Prostate gland (tissue), 2 donors: ENCODE data around the gene TICAM1. TPM values are rescaled to one million over a fixed set of nuclear protein-coding genes. Genes with fewer than 3 reads are reported as not detected.

Experiments used
- DNase-seq: peaks from one replicate; pipeline ENCODE4 v3.0.0-alpha.2; 2019; ENCODE audit warnings: low spot score
- H3K27ac ChIP-seq, 2 donors: fragments of 200-600 bp; sonication (generic); 2 replicates each; pipeline ENCODE4 v1.5.1; 2017 to 2019
- H3K27me3 ChIP-seq: fragments of 200-600 bp; sonication (generic); replicated peaks from 2 replicates; pipeline ENCODE4 v1.5.1; 2019; ENCODE audit not compliant: insufficient read depth
- H3K36me3 ChIP-seq, 2 donors: fragments of 200-600 bp; sonication (generic); 1 replicate in 1 of 2; 2 replicates in 1 of 2; pipeline versions ENCODE4 v1.5.1 to v1.8.1; 2017 to 2019
- H3K4me1 ChIP-seq: fragments of 200-600 bp; sonication (generic); replicated peaks from 2 replicates; pipeline ENCODE4 v1.5.1; 2019
- H3K4me3 ChIP-seq, 2 donors: fragments of 200-600 bp; sonication (generic); 2 replicates each; pipeline ENCODE4 v1.5.1; 2017 to 2019
- H3K9me3 ChIP-seq: fragments of 200-600 bp; sonication (generic); 2 replicates; pipeline ENCODE4 v1.5.1; 2017
- POLR2A ChIP-seq: fragments of 450-650 bp; IDR thresholded peaks from one replicate; pipeline ENCODE4 v1.6.1; 2016; ENCODE audit warnings: antibody characterized with exemption, mild to moderate bottlenecking
- POLR2AphosphoS5 ChIP-seq: sonication (generic); formaldehyde crosslinking; IDR thresholded peaks from one replicate; pipeline ENCODE4 v1.6.1; 2017; ENCODE audit warnings: antibody characterized with exemption
- WGBS: methylation state at CpG from one replicate; pipeline ENCODE4 v1.1.5; 2018; 5-methylcytosine and 5-hydroxymethylcytosine counted together
- intact Hi-C: fragments of 100-400 bp; cut with DNase I; formaldehyde crosslinking; loops from one replicate; pipeline ENCODE4 v1.14.2; 2022
- total RNA-seq, 2 donors: library from RNA; depleted of rRNA; stranded (reverse); fragments of >200 nt; gene quantifications; one replicate each; pipeline ENCODE4 v1.1.0, GENCODE V29; 2016
- TF ChIP-seq, protein P1 (sequence below), 4 experiments: fragments of 200-600 bp in 2 of 4; fragments of 450-650 bp in 2 of 4; sonication (generic) in 2 of 4; IDR thresholded peaks; 1 replicate in 3 of 4; 2 replicates in 1 of 4; pipeline ENCODE4 v1.5.1; 2016 to 2019; ENCODE audit warnings: antibody characterized with exemption in 4 of 4, mild to moderate bottlenecking in 2 of 4, moderate library complexity in 2 of 4

The TICAM1 gene
- total RNA-seq, 2 donors from 2014 or later = 8.3 to 9.1 TPM

DNA sequence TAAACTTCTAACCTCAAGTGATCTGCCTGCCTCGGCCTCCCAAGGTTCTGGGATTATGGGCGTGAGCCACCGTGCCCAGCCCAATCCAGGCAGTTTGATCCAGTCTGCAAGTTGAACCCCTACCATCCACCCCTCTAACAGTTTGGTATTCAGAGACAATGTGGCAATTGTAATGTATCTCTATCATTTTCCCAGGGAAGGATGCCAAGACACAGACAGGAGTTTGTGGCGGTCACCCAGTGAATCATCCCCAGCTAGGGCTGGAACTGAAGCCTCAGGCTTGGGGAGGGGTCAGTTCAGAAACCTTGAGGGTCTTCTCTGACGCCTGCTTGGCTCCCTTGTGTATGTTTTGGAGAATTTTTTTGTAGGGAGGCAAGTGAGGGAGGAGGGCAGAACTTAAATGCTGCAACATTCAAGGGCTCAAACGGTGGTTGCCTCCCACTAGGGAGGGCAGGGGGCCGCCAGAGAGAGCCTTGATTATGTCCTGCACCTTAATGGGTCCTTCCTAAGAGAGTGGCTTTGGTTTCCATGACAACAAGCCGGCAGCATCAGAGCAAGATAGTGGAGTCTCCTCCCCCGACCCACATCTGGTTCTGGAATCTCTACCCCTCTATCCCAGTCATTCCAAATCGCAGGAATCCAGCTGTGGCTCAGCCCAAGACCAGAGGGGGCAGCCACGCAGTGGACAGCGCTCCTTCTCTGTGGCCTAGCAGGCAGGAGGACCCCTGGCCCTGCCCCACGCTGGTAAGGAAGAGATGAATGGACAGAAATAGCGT lies 54.9 kb downstream of the TICAM1 start:
- DNase-seq = no peak
- no peaks in the 10 kb centered on the region for H3K4me1 ChIP-seq
- no peaks in the 10 kb centered on the region for H3K9me3 ChIP-seq
- TF ChIP-seq POLR2A (no peak), POLR2AphosphoS5 (no peak)
- TF ChIP-seq, protein P1, sequence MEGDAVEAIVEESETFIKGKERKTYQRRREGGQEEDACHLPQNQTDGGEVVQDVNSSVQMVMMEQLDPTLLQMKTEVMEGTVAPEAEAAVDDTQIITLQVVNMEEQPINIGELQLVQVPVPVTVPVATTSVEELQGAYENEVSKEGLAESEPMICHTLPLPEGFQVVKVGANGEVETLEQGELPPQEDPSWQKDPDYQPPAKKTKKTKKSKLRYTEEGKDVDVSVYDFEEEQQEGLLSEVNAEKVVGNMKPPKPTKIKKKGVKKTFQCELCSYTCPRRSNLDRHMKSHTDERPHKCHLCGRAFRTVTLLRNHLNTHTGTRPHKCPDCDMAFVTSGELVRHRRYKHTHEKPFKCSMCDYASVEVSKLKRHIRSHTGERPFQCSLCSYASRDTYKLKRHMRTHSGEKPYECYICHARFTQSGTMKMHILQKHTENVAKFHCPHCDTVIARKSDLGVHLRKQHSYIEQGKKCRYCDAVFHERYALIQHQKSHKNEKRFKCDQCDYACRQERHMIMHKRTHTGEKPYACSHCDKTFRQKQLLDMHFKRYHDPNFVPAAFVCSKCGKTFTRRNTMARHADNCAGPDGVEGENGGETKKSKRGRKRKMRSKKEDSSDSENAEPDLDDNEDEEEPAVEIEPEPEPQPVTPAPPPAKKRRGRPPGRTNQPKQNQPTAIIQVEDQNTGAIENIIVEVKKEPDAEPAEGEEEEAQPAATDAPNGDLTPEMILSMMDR (IDR thresholded peaks at IDR 0.05) = no peak
- no peak overlapping the region for H3K4me3 ChIP-seq
- intact Hi-C loops = loop anchor here (5.0 kb wide), 1 partner anchor 39 kb away; no protein-coding TSS in a partner anchor
- H3K27me3 ChIP-seq = no peaks in the 10 kb centered on the region
- no peaks in the 10 kb centered on the region for H3K36me3 ChIP-seq
- H3K27ac ChIP-seq = no peak overlapping the region
- WGBS = 39% methylated on average over 14 of the region's 14 CpGs

DNA sequence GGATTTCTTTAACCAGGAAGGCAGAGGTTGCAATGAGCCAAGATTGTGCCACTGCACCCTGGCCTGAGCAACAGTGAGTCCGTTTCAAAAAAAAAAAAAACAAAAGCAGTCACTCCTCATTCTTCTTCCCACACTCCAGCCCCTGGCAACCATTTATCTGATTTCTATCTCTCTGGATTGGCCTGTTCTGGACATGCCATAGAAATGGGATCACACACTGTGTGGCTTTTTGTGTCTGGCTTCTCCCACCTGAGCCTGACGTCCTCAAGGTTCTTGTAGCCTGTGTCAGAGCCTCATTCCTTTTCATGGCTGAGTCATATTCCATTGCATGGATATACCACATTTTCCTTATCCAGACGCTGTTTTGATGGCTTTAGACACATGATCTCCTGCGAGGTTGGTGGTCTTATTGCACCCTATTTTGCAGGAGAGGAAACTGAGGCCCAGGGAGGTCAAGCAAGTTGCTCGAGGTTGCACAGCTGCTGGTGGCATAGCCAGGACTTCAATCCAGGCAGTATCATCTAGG lies 55.8 kb downstream of the TICAM1 start:
- intact Hi-C loops = loop anchor here (5.0 kb wide), 1 partner anchor 38 kb away; no protein-coding TSS in a partner anchor
- no peak for DNase-seq
- Histone ChIP-seq H3K4me1 (no peaks in the 10 kb centered on the region), H3K9me3 (no peaks in the 10 kb centered on the region), H3K27ac (no peak overlapping the region), H3K27me3 (no peaks in the 10 kb centered on the region), H3K4me3 (no peak overlapping the region), H3K36me3 (no peaks in the 10 kb centered on the region)
- TF ChIP-seq, protein P1 (IDR thresholded peaks at IDR 0.05) = no peak
- TF ChIP-seq POLR2A (no peak), POLR2AphosphoS5 (no peak)
- 52% methylated on average over 5 of the region's 5 CpGs for WGBS

DNA sequence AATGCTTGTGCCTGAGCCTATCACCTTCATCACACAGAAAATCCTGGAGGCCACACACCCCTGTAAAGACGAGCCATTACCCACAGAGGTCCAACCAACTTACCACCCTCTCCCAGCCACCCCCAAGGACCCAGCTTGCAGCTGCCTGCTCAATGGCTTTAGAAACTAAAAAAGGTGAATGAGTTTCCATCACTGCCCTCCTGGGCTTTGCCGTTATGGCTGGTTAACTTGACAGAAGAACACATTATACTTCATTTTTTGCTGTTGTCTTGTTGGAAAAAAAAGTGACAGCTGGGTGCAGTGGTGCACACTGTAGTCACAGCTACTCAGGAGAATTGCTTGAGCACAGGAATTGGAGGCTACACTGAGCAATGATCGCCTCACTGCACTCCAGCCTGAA lies 57.4 kb downstream of the TICAM1 start:
- TF ChIP-seq POLR2AphosphoS5 = no peak
- TF ChIP-seq, protein P1 (IDR thresholded peaks at IDR 0.05) = no peak
- TF ChIP-seq POLR2A = no peak
- no peak for DNase-seq
- 71% methylated on average over 3 of the region's 3 CpGs for WGBS
- no peaks in the 10 kb centered on the region for H3K36me3 ChIP-seq
- intact Hi-C loops = no loop called here
- H3K27me3 ChIP-seq = no peaks in the 10 kb centered on the region
- H3K4me3 ChIP-seq = no peak overlapping the region
- no peaks in the 10 kb centered on the region for H3K4me1 ChIP-seq
- no peaks in the 10 kb centered on the region for H3K9me3 ChIP-seq
- no peak overlapping the region for H3K27ac ChIP-seq

DNA sequence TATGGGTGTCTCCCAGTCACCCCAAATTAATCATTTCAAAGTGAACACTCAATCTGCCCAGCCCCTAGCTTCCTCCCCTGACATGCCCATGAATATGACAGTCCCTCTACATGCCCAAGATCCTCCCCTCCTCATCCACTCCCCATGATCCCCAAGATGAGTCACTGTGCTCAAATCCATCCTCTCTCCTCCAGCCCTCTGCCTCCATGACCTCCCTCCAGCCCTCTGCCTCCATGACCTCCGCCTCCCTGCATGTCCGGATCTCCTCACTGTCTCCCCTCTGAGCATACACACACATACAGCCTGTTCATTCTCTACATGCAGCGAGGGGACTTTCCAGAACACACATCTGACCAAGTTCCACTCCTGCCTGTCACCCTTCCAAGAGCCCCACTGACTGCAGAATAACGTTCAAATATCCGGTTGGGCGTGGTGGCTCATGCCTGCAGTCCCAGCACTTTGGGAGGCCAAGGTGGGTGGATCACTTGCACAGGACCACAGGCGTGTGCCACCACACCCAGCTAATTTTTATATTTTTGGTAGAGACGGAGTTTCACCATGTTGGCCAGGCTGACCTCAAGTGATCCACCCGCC lies 58.4 kb downstream of the TICAM1 start:
- no peaks in the 10 kb centered on the region for H3K4me1 ChIP-seq
- no peaks in the 10 kb centered on the region for H3K36me3 ChIP-seq
- H3K9me3 ChIP-seq = no peaks in the 10 kb centered on the region
- DNase-seq = no peak
- intact Hi-C loops = no loop called here
- H3K4me3 ChIP-seq = no peak overlapping the region
- H3K27me3 ChIP-seq = no peaks in the 10 kb centered on the region
- TF ChIP-seq, protein P1 (IDR thresholded peaks at IDR 0.05) = no peak
- TF ChIP-seq POLR2AphosphoS5 = no peak
- TF ChIP-seq POLR2A = no peak
- H3K27ac ChIP-seq = no peak overlapping the region
- 65% methylated on average over 9 of the region's 9 CpGs for WGBS
